GM19023 (cell line): Measurements from ENCODE around the gene CKS1B.
A peak's percentile ranks its signal among the peaks of the same experiment; 100 is the strongest.
"Not testable (repeated sequence)": the region's sequence is repeated elsewhere in the genome, so short reads cannot be mapped to it uniquely, and the experiment has no call there.

Experiments used
- ATAC-seq: cut with Tn5 transposase; IDR thresholded peaks from one replicate; pipeline ENCODE4 v1.9.1; 2021; ENCODE audit warnings: mild to moderate bottlenecking, moderate library complexity; ENCODE audit not compliant: unreplicated experiment

Gene CKS1B

GRCh38 chr1:154982897-154983648 is 8.6 kb downstream of the CKS1B start, which contains the start of gene FLAD1:
FLAD1 (plus strand) TSS chr1:154983344; CDS start chr1:154983695, 351 bp downstream.
- ATAC-seq, result peak; percentile 99

- no peak for ATAC-seq
Measured at GRCh38 chr1:154983776-154984466, 9.4 kb downstream of the CKS1B start.

GRCh38 chr1:154986736-154987135 is 12.3 kb downstream of the CKS1B start:
- ATAC-seq, result not testable (repeated sequence)

- no peak for ATAC-seq
Measured at GRCh38 chr1:154987326-154987725, 12.8 kb downstream of the CKS1B start.

GRCh38 chr1:154988058-154988954 is 13.8 kb downstream of the CKS1B start:
- no peak for ATAC-seq

GRCh38 chr1:154989195-154989860 is 14.8 kb downstream of the CKS1B start:
- no peak for ATAC-seq

GRCh38 chr1:154990276-154990675 is 15.8 kb downstream of the CKS1B start:
- ATAC-seq, result no peak

GRCh38 chr1:154992721-154993571 is 18.5 kb downstream of the CKS1B start:
- no peak for ATAC-seq

GRCh38 chr1:154993572-154994268 is 19.2 kb downstream of the CKS1B start, which contains the start of gene LENEP:
LENEP (plus strand) TSS chr1:154993586; CDS start chr1:154993608, 22 bp downstream.
- ATAC-seq, result no peak

GRCh38 chr1:154994269-154994587 is 19.7 kb downstream of the CKS1B start:
- no peak for ATAC-seq

GRCh38 chr1:154994591-154994990 is 20.1 kb downstream of the CKS1B start:
- no peak for ATAC-seq

- not testable (repeated sequence) for ATAC-seq
Measured at GRCh38 chr1:154995301-154995983, 21.0 kb downstream of the CKS1B start.

- no peak for ATAC-seq
Measured at GRCh38 chr1:154996966-154997701, 22.7 kb downstream of the CKS1B start.

- ATAC-seq, result no peak
Measured at GRCh38 chr1:154998201-154998780, 23.8 kb downstream of the CKS1B start.

- no peak for ATAC-seq
Measured at GRCh38 chr1:154998818-154999570, 24.5 kb downstream of the CKS1B start.

GRCh38 chr1:154999571-155000410 is 25.3 kb downstream of the CKS1B start:
- no peak for ATAC-seq
